Glomerular visceral epithelial cell (primary cell): Measurements from ENCODE around the gene CSF3R.
"Not testable (repeated sequence)": the region's sequence is repeated elsewhere in the genome, so short reads cannot be mapped to it uniquely, and the experiment has no call there.

Experiments
- DNase-seq: peaks from one replicate; pipeline ENCODE4 v3.0.0-alpha.2; 2016; ENCODE audit errors: extremely low spot score

CSF3R gene

DNA sequence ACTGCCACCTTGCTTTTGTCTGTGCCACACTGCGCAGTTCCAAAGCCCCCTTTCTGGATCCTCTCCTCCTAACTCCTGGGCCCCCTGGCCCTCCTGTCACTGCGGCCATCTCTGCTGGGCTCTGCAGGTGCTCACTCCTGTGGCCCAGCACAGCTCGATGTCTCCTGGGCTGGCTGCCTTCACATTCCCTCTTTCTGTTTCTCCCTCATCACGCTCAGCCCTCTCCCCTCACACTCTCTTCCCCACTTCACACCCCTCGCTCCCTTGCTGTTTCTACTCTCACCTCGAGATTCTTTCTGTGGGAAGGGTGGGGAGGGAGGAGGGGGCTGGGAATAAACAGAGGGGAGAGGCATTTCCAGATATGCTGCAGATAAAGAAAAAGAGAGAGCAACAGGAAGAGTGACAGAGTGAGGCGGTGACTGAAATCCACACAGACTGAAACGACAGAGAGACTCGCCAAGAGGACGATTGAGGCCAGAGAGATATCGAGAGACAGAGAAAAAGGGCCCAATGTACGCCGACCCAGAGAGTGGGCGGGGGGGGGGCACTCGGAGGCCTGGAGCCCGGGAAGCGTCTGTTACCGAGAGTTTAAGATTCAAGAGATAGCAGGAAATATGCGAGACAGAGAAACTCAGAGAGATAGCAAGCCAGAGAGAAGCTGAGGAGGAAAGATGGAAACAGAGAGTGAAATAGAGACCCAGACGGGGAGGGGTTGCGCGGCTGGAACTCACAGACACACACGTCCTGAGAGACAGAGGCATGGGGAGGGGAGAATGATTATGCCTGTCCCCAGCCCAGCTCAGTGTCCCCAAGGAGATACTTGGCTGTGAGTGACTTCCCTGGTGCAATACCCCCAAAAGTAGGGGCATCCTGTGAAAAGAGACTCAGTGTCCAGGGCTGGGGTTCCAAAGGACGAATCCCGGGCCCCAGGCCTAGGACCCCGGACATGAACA is 666 bp downstream of the CSF3R start:
- DNase-seq = no peak

DNA sequence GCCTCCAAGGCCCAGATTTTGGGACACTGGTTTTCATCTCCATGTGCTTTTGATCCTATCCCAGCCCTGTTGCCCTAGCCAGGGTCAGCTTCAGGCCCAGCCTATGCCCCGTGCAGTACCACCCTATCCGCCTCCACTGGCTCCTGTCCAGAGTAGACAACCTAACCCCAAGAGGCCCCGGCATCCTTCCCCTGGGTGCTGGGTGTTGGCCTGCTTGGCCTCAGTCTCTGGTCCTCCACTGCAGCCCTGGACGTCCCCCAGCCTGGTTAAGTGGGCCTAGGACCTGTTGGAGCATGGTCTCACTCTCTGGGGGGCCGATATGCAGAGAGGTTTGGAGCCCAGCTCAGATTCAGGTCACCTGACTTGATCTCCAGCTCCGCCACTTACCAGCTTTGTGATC is 1.6 kb downstream of the CSF3R start:
- DNase-seq = no peak

DNA sequence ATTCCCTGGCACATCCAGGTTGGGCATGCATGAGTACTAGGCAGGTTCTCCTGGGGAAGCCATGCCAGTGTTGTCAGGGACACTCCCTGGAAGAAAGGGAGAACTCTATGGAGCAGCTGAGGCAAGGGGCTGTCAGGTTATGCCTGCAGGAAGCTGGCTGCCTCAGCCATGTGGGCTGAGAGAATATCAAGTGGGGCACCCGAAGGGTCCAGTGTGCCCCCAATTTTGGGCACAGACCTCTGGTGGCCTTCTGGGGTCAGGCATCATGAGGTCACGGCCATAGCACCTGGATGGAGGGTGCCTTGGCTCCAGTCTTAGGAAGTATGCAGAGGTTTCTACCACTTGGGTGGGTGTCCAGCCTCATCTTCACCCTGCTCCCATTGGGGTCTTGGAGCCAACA is 2.6 kb downstream of the CSF3R start:
- DNase-seq = no peak

DNA sequence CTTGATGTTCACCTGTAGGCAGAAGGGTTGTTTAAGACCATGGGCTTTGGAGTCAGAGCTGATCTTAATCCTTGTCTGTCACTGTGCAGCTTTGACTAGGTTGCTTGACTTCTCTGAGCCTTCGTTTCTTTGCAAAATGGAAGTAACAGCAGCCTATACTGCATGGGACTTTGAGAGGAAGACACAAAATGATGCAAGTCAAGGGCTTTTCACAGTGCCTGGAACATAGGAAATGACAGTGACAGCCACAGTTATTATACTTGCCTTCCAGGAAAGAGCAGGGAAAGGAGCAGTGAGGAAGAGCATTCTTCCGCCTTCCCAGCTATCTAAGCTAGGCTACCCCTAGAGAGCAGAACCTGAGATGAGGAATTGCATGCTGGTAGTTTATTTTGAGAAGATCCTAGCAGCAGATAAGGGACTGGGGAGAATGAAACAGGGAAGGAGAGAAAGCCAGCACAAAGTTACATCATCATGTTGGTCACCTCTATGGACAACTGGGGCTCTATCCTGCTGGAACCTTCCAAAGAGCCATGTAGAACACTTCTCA is 3.1 kb downstream of the CSF3R start:
- no peak for DNase-seq

DNA sequence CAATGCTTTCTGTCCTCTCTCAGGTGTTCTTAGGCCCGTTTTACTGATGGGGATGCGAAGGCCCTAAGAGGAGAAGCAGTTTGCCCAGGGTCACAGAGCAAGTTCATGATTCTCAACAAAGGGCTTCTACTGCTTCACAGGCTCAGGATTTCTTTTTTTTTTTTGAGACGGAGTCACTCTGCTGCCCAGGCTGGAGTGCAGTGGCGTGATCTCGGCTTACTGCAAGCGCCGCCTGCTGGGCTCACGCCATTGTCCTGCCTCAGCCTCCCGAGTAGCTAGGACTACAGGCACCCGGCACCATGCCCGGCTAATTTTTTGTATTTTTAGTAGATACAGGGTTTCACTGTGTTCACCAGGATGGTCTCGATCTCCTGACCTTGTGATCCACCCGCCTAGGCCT is 5.1 kb downstream of the CSF3R start:
- DNase-seq = not testable (repeated sequence)

DNA sequence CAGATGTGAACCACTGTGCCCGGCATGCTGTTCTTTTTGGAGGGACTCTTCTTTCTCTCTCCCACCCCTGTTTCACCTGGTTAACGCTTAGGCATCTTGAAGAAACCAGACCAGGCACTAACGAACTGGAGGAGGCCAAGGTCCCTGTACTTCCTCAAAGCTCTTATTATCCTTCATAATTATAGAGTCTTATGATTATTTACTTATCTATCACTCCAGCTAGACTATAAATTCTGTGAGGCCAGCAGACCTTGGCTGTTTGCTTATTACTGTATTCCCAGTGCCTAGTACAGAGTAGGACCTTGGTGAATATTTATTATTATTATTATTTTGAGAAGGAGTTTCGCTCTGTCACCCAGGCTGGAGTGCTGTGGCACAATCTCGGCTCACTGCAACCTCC is 5.8 kb downstream of the CSF3R start:
- no peak for DNase-seq

- no peak for DNase-seq
Measured at GRCh38 chr1:36475910-36476604, 6.7 kb downstream of the CSF3R start.

DNA sequence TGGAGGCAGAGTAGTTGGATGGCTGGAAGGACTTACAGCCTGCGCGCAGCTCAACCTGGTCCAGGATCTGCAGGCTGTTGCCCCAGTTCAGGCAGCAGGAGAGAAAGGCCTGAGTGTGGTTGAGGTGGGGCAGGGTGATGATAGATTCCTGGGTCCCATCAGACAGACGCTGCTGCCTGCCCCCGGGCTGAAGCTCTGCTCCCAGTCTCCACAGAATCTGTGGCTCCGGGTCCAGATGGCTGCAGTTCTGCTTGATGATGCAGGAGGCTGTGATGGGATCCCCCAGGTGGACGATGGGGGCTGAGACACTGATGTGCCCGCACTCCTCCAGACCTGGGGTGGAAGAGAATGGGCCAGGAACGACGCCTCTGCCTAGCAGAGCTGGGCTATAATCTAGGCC is 7.4 kb downstream of the CSF3R start:
- no peak for DNase-seq

GRCh38 chr1:36472656-36473055 is 10.1 kb downstream of the CSF3R start:
- DNase-seq = no peak

GRCh38 chr1:36471830-36472641 is 10.7 kb downstream of the CSF3R start:
- no peak for DNase-seq

- DNase-seq = no peak
Measured at GRCh38 chr1:36469163-36469562, 13.6 kb downstream of the CSF3R start.

- DNase-seq = no peak
Measured at GRCh38 chr1:36467700-36468455, 14.8 kb downstream of the CSF3R start.

DNA sequence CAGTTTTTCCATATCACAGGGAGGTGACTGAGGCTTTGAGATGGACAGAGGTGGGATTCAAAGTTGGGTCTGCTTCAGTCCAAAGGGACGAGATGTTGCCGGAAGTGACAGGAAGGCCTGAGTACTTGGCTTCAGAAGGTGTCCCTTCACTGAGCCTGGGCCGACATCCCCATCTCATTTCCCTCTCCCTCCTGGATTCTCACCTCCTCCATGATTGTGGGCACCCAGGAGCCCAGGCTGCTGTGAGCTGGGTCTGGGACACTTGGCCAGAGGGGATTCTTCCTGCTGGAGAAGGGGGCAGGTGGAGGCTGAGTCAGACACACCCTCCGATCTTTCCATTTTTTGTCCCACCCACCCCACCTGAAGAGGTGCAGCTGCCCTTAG is 15.7 kb downstream of the CSF3R start:
- DNase-seq = no peak

DNA sequence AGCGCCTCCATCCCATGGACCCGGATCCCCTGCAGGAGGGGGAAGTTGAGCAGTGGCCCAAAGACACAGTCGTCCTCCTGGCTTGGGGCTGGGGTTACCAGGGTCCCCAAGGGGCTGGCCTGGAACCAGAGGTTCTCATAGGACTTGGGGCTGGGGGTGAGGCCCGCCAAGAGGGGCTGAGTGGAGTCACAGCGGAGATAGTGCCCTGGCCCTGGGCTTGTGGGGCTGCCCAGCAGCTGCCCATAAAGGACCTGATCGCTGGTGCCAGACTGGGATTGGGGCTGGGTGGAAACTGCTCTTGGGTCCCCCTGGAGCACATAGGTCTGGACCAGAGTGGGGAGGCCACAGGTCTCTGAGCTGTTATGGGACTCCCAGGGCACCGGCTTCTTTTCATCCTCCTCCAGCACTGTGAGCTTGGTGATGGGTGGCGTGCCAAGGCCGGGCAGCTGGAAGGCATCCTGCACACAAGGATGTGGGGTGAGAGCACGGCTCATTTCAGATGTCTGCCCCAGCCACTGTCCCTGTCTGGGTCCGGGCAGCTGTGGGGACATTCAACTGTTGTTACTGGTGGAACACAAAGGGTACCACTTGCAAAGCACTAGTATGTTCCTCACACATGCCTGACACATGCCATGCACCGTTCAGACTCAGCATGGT is 16.2 kb downstream of the CSF3R start:
- no peak for DNase-seq

DNA sequence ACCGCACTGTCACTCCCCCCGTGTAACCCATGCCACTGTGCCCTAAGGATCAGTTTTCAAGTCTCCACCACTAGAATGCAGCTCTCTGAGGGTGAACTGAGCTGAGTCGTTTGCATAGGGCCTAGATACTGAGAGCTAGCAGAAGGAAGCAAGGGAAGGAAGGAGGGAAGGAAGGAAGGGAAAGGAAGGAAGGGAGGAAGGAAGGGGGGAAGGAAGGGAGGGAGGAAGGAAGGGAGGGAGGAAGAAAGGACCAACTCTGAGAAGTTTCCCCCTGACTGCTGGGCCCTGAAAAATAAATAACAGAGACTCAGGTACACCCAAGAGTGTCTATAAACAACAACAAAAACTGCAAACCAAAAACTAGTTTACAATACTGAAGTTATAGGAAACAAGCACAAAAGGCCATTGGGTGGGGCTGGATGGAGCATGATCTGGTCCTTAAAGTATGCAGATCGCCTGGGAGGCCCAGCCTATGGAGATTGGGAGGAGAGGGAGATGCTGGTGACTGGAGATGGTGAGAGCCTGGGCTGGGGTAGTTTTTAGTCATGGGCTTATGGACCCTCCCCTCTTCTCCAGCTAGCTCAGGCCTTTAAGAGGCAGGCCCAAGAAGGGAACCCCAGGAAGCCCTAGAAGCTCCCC is 16.9 kb downstream of the CSF3R start:
- no peak for DNase-seq

GRCh38 chr1:36464605-36465393 is 17.9 kb downstream of the CSF3R start:
- no peak for DNase-seq

DNA sequence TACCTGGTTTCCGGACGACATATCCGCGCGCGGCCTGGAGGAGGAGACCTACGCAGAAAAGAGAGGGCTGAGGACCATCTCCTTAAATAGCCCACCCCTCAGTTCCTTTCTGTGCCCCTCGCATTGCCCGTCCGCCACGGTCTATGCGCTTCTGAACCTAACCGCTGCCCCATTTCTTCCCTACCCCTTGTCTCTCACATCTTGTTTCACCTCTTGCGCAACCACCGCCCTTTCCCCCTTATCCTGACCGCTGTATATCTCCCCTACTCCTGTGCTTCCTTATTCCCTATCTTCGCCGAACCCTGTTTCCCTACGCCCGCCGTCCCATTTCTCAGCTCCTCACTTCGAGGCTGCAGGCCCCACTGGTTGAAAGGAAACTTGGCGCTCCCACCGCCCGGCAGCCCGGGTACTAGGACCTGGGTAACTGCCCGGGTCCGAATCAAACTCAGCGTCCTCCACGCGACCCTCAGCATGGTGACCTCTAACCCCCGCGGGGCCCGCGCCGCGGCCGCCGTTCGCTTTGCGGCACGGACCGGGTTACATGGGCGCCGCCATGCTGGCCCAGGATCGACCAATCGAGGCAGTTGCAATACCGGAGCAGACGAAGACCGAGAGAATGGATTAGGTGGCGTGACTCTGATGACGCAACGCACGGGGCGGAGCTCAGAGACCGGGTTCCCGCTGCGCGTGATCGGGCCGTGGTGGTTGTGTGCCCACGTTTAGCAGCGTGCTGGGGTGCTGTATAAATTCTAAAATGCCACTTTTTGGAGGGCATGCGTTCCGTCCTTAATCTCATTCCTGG is 18.7 kb downstream of the CSF3R start, which contains the start of gene MRPS15:
Gene MRPS15, minus strand, starts transcription at position 582 of the 802 bp plus-strand sequence. Its CDS starts 109 bp downstream, at position 473.
- DNase-seq = peak; percentile 89

DNA sequence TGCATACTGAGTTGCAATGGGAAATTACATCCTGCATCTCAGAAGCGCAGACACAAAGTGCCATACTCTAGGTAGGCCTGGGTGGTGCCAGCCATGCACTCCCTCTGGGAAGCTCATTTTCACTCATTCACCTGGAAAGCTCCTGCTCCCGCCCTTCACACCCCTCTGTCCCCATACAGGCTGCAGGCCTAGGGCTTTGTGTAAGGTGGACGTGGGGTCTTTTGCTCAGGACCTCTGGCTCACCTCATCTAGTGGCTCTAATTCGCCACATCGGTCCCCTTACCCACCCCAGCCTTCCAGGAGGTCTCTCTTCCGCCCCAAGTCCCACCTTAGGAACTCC is 19.3 kb downstream of the CSF3R start:
- no peak for DNase-seq

DNA sequence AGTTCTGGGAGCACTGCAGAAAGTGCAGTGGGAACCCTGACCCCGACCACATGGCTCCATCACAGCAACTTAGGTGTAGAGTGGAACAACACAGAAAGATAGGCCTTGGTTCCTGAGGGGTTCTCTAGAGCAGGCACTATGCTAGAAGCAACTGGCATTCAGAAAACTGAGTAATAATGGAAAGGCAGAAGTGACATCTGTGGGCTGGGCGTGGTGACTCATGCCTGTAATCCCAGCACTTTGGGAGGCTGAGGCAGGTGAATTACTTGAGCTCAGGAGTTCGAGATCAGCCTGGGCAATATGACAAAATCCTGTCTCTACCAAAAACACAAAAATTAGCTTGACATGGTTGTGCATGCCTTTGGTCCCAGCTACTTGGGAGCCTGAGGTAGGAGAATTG is 23.8 kb downstream of the CSF3R start:
- no peak for DNase-seq
